Uterus (tissue), 2 donors: ENCODE data around the gene RAX.

ENCODE experiments used
- POLR2A ChIP-seq, 2 donors: fragments of 450-650 bp; IDR thresholded peaks; one replicate each; pipeline ENCODE4 v1.6.1; 2016; ENCODE audit warnings: antibody characterized with exemption in 2 of 2, mild to moderate bottlenecking in 1 of 2, moderate library complexity in 1 of 2
- TF ChIP-seq, protein P1 (sequence below), 4 experiments: fragments of 200-600 bp in 2 of 4; fragments of 450-650 bp in 2 of 4; sonication (generic) in 2 of 4; IDR thresholded peaks; one replicate each; pipeline ENCODE4 v1.5.1; 2016 to 2019; ENCODE audit warnings: antibody characterized with exemption in 4 of 4, mild to moderate bottlenecking in 2 of 4, moderate library complexity in 1 of 4

DNA sequence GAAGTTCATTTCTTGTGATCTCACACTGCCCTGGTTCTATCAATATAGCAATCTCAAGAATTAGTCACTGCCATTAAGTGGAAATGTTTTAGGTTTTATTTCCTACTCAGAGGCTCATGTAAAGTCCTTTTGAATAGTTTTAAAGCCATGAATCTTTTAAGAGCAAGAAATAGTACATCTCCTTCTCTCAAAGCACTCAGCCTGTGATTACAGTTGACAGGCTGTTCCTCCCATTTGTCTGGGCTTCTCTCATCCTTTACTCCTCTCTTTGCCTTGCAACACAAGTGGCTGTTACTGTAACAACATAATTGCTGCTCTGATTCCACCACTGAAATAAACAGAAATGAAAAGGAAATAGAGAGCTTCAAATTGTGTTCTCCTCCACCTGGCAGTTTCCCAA is 34.9 kb downstream of the RAX start:
- TF ChIP-seq, protein P1, sequence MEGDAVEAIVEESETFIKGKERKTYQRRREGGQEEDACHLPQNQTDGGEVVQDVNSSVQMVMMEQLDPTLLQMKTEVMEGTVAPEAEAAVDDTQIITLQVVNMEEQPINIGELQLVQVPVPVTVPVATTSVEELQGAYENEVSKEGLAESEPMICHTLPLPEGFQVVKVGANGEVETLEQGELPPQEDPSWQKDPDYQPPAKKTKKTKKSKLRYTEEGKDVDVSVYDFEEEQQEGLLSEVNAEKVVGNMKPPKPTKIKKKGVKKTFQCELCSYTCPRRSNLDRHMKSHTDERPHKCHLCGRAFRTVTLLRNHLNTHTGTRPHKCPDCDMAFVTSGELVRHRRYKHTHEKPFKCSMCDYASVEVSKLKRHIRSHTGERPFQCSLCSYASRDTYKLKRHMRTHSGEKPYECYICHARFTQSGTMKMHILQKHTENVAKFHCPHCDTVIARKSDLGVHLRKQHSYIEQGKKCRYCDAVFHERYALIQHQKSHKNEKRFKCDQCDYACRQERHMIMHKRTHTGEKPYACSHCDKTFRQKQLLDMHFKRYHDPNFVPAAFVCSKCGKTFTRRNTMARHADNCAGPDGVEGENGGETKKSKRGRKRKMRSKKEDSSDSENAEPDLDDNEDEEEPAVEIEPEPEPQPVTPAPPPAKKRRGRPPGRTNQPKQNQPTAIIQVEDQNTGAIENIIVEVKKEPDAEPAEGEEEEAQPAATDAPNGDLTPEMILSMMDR (IDR thresholded peaks at IDR 0.05): no peak
- no peak for TF ChIP-seq POLR2A (IDR thresholded peaks at IDR 0.05)
